ENCODE results near the gene HOXC13.
A peak's percentile ranks its signal among the peaks of the same experiment; 100 is the strongest.

HOXC13 gene

DNA sequence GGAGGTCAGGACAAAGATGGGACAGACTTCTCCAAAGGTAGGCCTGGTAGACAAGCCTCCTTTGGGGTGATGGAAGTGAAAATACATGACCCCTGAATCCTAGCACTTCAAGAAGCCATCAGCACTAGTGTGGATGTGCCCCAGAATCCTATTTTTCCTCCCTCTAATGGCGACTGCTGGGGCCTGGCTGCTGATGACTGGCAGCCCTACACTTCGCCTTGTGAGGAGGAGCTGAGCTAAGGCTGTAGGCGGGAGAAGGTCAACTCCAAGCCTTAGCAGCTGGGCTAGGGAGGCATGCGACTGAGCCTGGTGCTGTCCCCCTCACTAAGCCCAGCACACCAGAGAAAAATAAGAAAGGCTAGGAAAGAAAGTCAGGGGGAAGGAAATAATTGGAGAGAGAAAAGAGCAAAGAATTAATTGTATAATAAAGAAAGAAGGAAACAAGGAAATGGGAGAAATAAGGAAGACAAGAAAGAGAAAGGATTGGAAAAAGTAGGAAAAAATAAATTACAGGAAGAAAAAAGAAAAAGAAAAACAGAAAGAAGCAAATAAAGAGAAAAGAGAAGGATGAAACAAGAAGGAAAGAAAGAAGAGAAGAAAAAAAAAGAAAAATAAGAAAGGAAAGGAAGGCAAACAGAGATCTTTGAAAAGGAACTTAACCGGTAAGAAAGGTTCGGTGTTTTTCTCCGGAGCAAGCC is 41.6 kb downstream of the HOXC13 start:
- peaks cover 93% of the 10 kb centered on the region for H3K27me3 ChIP-seq (ENCODE audit: insufficient read depth, low read length)
- no peak overlapping the region for H2AFZ ChIP-seq (ENCODE audit: low read depth, low read length)
- H3K4me3 ChIP-seq (ENCODE audit: low read length): no peak overlapping the region
- H3K4me1 ChIP-seq (ENCODE audit: insufficient read depth, low read length): no peaks in the 10 kb centered on the region
- H3K9me3 ChIP-seq (ENCODE audit: low read length): peaks cover 3% of the 10 kb centered on the region
- H3K36me3 ChIP-seq (ENCODE audit: insufficient read depth, low read length): no peaks in the 10 kb centered on the region

DNA sequence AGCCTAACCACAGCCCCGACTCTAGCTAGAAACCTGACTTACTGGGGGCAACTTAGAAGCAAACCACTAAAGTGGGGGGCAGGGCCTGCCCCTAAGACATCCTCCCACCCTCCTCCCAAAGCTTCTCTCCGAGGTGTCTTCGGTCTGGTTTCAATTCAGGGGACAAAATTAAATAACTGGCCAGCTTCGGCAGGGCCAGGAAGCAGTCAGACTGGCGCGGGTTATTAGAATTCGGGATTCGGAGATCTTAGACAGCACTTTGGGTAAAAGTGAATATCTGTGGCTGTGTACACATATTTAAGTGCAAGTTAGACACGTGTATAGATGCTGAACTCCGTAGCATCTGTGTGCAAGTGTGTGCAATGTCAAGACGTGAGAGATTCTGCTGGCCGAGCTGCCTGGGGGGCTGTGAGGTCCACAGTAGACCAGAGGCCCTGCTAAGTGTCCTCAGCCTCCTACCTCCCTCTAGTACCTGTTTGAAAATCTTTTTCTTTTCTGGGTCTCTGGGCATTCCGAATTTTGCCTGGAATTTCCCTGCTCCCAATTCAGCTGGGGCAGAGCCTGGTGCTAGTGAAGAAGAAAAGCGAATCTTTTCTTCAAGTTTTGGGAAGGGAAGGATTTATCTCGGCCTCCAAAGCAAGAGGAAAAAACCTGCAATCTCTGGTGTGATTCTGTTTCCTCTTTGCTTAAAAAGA is 42.3 kb downstream of the HOXC13 start:
- Histone ChIP-seq H3K27me3 (ENCODE audit: insufficient read depth, low read length) (peaks cover 93% of the 10 kb centered on the region), H3K9me3 (ENCODE audit: low read length) (no peaks in the 10 kb centered on the region), H3K36me3 (ENCODE audit: insufficient read depth, low read length) (no peaks in the 10 kb centered on the region), H2AFZ (ENCODE audit: low read depth, low read length) (no peak overlapping the region), H3K4me1 (ENCODE audit: insufficient read depth, low read length) (no peaks in the 10 kb centered on the region), H3K4me3 (ENCODE audit: low read length) (no peak overlapping the region)

GRCh38 chr12:53981634-53982565 is 43.3 kb downstream of the HOXC13 start:
- Histone ChIP-seq H3K9me3 (ENCODE audit: low read length) (no peaks in the 10 kb centered on the region), H3K36me3 (ENCODE audit: insufficient read depth, low read length) (no peaks in the 10 kb centered on the region), H2AFZ (ENCODE audit: low read depth, low read length) (no peak overlapping the region), H3K4me3 (ENCODE audit: low read length) (no peak overlapping the region), H3K27me3 (ENCODE audit: insufficient read depth, low read length) (peaks cover 93% of the 10 kb centered on the region), H3K4me1 (ENCODE audit: insufficient read depth, low read length) (no peaks in the 10 kb centered on the region)

GRCh38 chr12:53982648-53983567 is 44.3 kb downstream of the HOXC13 start:
- no peak overlapping the region for H3K4me3 ChIP-seq (ENCODE audit: low read length)
- no peaks in the 10 kb centered on the region for H3K36me3 ChIP-seq (ENCODE audit: insufficient read depth, low read length)
- H3K27me3 ChIP-seq (ENCODE audit: insufficient read depth, low read length): peaks cover 93% of the 10 kb centered on the region
- no peak overlapping the region for H2AFZ ChIP-seq (ENCODE audit: low read depth, low read length)
- H3K4me1 ChIP-seq (ENCODE audit: insufficient read depth, low read length): no peaks in the 10 kb centered on the region
- no peaks in the 10 kb centered on the region for H3K9me3 ChIP-seq (ENCODE audit: low read length)

DNA sequence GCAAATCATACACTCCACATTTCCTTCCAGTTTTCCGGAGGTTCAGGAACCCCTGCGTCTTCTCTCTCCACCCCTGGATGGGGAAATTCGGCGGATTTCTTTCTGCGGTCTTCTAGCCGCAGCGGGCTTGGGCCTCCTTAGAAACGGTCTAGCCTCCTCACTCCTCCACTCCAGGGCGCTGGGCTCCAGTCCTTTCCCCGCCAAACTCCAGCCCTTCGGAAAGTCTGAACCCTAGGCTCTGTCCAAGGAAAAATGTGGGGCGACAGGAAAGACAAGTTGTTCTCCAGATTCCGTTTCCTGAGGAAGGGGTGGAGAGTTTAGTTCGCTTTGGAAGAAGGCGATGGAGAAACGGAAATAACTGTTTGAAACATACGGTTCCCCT is 44.9 kb downstream of the HOXC13 start:
- no peak overlapping the region for H2AFZ ChIP-seq (ENCODE audit: low read depth, low read length)
- no peaks in the 10 kb centered on the region for H3K4me1 ChIP-seq (ENCODE audit: insufficient read depth, low read length)
- no peaks in the 10 kb centered on the region for H3K9me3 ChIP-seq (ENCODE audit: low read length)
- no peaks in the 10 kb centered on the region for H3K36me3 ChIP-seq (ENCODE audit: insufficient read depth, low read length)
- no peak overlapping the region for H3K4me3 ChIP-seq (ENCODE audit: low read length)
- peaks cover 94% of the 10 kb centered on the region for H3K27me3 ChIP-seq (ENCODE audit: insufficient read depth, low read length)

GRCh38 chr12:53983950-53984572 is 45.4 kb downstream of the HOXC13 start:
- Histone ChIP-seq H3K4me3 (ENCODE audit: low read length) (no peak overlapping the region), H3K27me3 (ENCODE audit: insufficient read depth, low read length) (peaks cover 94% of the 10 kb centered on the region), H3K4me1 (ENCODE audit: insufficient read depth, low read length) (no peaks in the 10 kb centered on the region), H3K9me3 (ENCODE audit: low read length) (no peaks in the 10 kb centered on the region), H2AFZ (ENCODE audit: low read depth, low read length) (no peak overlapping the region), H3K36me3 (ENCODE audit: insufficient read depth, low read length) (no peaks in the 10 kb centered on the region)

GRCh38 chr12:53984901-53985691 is 46.5 kb downstream of the HOXC13 start, which contains the start of gene HOXC10:
Gene HOXC10, plus strand, starts transcription at chr12:53985146. Its CDS starts 114 bp downstream, at chr12:53985260.
- no peaks in the 10 kb centered on the region for H3K36me3 ChIP-seq (ENCODE audit: insufficient read depth, low read length)
- H3K9me3 ChIP-seq (ENCODE audit: low read length): no peaks in the 10 kb centered on the region
- H3K4me1 ChIP-seq (ENCODE audit: insufficient read depth, low read length): no peaks in the 10 kb centered on the region
- H2AFZ ChIP-seq (ENCODE audit: low read depth, low read length): peak within 1 kb of the TSS; percentile 15
- H3K27me3 ChIP-seq (ENCODE audit: insufficient read depth, low read length): peaks cover 94% of the 10 kb centered on the region
- H3K4me3 ChIP-seq (ENCODE audit: low read length): no peak within 1 kb of the TSS

GRCh38 chr12:53985692-53985993 is 47.0 kb downstream of the HOXC13 start:
- H3K36me3 ChIP-seq (ENCODE audit: insufficient read depth, low read length): no peaks in the 10 kb centered on the region
- H3K4me3 ChIP-seq (ENCODE audit: low read length): no peak overlapping the region
- no peaks in the 10 kb centered on the region for H3K4me1 ChIP-seq (ENCODE audit: insufficient read depth, low read length)
- H3K9me3 ChIP-seq (ENCODE audit: low read length): no peaks in the 10 kb centered on the region
- peaks cover 95% of the 10 kb centered on the region for H3K27me3 ChIP-seq (ENCODE audit: insufficient read depth, low read length)
- H2AFZ ChIP-seq (ENCODE audit: low read depth, low read length): no peak overlapping the region

DNA sequence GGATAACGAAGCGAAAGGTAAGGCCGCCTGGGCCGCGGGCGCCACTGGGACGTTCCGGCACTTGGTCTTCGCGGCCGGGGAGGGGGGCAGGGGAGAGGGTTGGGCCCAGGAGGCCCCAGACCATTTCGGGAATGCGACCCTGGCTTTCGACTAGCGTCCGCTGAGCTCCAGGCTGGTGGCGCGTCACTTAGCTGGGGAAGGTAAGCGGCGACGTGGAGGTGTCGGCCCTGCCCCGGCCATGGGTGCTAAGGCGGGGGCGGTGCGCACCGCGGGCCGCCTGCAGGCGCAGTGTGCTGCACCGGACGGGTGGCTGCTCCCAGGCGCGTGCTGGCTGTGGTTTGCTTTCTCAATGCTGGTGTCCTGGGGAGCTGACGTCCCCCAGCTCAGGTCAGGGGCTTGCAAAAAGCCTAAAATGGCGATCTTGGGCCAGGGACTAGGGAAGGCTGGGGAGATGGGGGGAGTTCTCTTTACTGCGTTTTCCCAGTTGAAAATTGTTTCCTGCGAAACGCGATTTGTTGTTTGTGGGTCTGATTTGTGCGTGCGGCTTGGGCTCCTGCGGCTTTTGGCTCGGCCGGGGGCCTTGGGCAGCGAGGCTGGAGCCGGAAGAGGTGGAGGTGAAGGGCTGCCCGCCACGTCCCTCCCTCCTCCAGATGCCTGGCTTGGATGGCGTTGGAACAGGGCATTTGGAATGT is 47.5 kb downstream of the HOXC13 start:
- H3K4me3 ChIP-seq (ENCODE audit: low read length): no peak overlapping the region
- no peaks in the 10 kb centered on the region for H3K9me3 ChIP-seq (ENCODE audit: low read length)
- peaks cover 95% of the 10 kb centered on the region for H3K27me3 ChIP-seq (ENCODE audit: insufficient read depth, low read length)
- no peak overlapping the region for H2AFZ ChIP-seq (ENCODE audit: low read depth, low read length)
- no peaks in the 10 kb centered on the region for H3K4me1 ChIP-seq (ENCODE audit: insufficient read depth, low read length)
- no peaks in the 10 kb centered on the region for H3K36me3 ChIP-seq (ENCODE audit: insufficient read depth, low read length)

GRCh38 chr12:53986686-53987483 is 48.3 kb downstream of the HOXC13 start:
- H3K27me3 ChIP-seq (ENCODE audit: insufficient read depth, low read length): peaks cover 95% of the 10 kb centered on the region
- H2AFZ ChIP-seq (ENCODE audit: low read depth, low read length): no peak overlapping the region
- H3K4me1 ChIP-seq (ENCODE audit: insufficient read depth, low read length): no peaks in the 10 kb centered on the region
- H3K36me3 ChIP-seq (ENCODE audit: insufficient read depth, low read length): no peaks in the 10 kb centered on the region
- H3K9me3 ChIP-seq (ENCODE audit: low read length): no peaks in the 10 kb centered on the region
- H3K4me3 ChIP-seq (ENCODE audit: low read length): no peak overlapping the region
